ENCODE results near the gene MAFB.

GRCh38 chr20:40659567-40659966, 29.5 kb downstream of the MAFB start:
- TF ChIP-seq, protein P1, sequence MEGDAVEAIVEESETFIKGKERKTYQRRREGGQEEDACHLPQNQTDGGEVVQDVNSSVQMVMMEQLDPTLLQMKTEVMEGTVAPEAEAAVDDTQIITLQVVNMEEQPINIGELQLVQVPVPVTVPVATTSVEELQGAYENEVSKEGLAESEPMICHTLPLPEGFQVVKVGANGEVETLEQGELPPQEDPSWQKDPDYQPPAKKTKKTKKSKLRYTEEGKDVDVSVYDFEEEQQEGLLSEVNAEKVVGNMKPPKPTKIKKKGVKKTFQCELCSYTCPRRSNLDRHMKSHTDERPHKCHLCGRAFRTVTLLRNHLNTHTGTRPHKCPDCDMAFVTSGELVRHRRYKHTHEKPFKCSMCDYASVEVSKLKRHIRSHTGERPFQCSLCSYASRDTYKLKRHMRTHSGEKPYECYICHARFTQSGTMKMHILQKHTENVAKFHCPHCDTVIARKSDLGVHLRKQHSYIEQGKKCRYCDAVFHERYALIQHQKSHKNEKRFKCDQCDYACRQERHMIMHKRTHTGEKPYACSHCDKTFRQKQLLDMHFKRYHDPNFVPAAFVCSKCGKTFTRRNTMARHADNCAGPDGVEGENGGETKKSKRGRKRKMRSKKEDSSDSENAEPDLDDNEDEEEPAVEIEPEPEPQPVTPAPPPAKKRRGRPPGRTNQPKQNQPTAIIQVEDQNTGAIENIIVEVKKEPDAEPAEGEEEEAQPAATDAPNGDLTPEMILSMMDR (IDR thresholded peaks at IDR 0.05) = no peak
- TF ChIP-seq POLR2A (IDR thresholded peaks at IDR 0.05) = no peak

All from vagina (tissue), 2 donors.